Caki2 (cell line): ENCODE results near the gene RGS19. TPM values are rescaled to one million over a fixed set of nuclear protein-coding genes. Genes with fewer than 3 reads are reported as not detected.

ENCODE experiments used
- DNase-seq: peaks from one replicate; pipeline ENCODE4 v3.0.0-alpha.2; 2015; ENCODE audit warnings: low read depth
- in situ Hi-C: cut with HindIII; loops from 2 replicates; pipeline ENCODE4 v1.10.0; 2016; ENCODE audit warnings: low sequenced_read_pairs, low pct_unique_long_range_greater_than_20kb, mixed read lengths
- total RNA-seq: library from RNA; depleted of rRNA; stranded (reverse); fragments of >200 nt; shearing (Covaris generic); gene quantifications from 2 replicates; pipeline ENCODE4 v1.2.3, GENCODE V29; 2014; ENCODE audit warnings: low replicate concordance

The RGS19 gene
- total RNA-seq, 1 experiment from 2014 or later, result 47.6 TPM

- no peak for DNase-seq
- in situ Hi-C loops, result no loop called here
Observed at GRCh38 chr20:64056889-64057627, 22.3 kb downstream of the RGS19 start.

- no peak for DNase-seq
- in situ Hi-C loops, result no loop called here
Observed at GRCh38 chr20:64056639-64056888, 22.8 kb downstream of the RGS19 start.

GRCh38 chr20:64055893-64056638, 23.3 kb downstream of the RGS19 start:
- in situ Hi-C loops, result no loop called here
- peak; percentile 57 for DNase-seq

- no peak for DNase-seq
- in situ Hi-C loops, result no loop called here
Observed at GRCh38 chr20:64055396-64055892, 23.9 kb downstream of the RGS19 start.

- DNase-seq, result peak; percentile 61
- in situ Hi-C loops, result no loop called here
Observed at GRCh38 chr20:64053841-64054661, 25.3 kb downstream of the RGS19 start.

GRCh38 chr20:64052987-64053840, 26.1 kb downstream of the RGS19 start:
- in situ Hi-C loops, result no loop called here
- DNase-seq, result no peak

- in situ Hi-C loops, result no loop called here
- DNase-seq, result no peak
Observed at GRCh38 chr20:64052326-64052722, 27.0 kb downstream of the RGS19 start.

GRCh38 chr20:64051561-64052325, 27.6 kb downstream of the RGS19 start:
- DNase-seq, result no peak
- in situ Hi-C loops, result no loop called here

GRCh38 chr20:64051033-64051452, 28.3 kb downstream of the RGS19 start:
- in situ Hi-C loops, result no loop called here
- no peak for DNase-seq

GRCh38 chr20:64050261-64051032, 28.9 kb downstream of the RGS19 start:
- DNase-seq, result no peak
- in situ Hi-C loops, result no loop called here

- in situ Hi-C loops, result no loop called here
- no peak for DNase-seq
Observed at GRCh38 chr20:64049878-64050260, 29.4 kb downstream of the RGS19 start.

- in situ Hi-C loops, result no loop called here
- DNase-seq, result no peak
Observed at GRCh38 chr20:64049060-64049877, 30.0 kb downstream of the RGS19 start, which contains the start of gene SOX18. TSS of gene SOX18 (minus strand) at chr20:64049639. CDS start at chr20:64049516, 123 bp downstream.

GRCh38 chr20:64048402-64049044, 30.8 kb downstream of the RGS19 start:
- in situ Hi-C loops, result no loop called here
- no peak for DNase-seq

GRCh38 chr20:64047968-64048401, 31.3 kb downstream of the RGS19 start:
- DNase-seq, result no peak
- in situ Hi-C loops, result no loop called here

- no peak for DNase-seq
- in situ Hi-C loops, result no loop called here
Observed at GRCh38 chr20:64047046-64047389, 32.3 kb downstream of the RGS19 start.
